OCI-LY7 (cell line): Measurements from ENCODE around the gene TNS3.

Source experiments
- CTCF ChIP-seq: fragments of 200-600 bp; sonication (generic); conservative IDR thresholded peaks from 2 replicates; pipeline ENCODE4 v1.5.1; 2014; ENCODE audit warnings: mild to moderate bottlenecking, antibody characterized with exemption, low read length, moderate library complexity, mixed read lengths
- EZH2phosphoT487 ChIP-seq: fragments of 200-600 bp; sonication (generic); IDR thresholded peaks from 2 replicates; pipeline ENCODE4 v1.6.1; 2018; ENCODE audit warnings: low read depth, borderline replicate concordance, mild to moderate bottlenecking, mixed run types, antibody characterized with exemption, low read length, moderate library complexity, mixed read lengths

GRCh38 chr7:47574482-47575329 is 7.2 kb downstream of the TNS3 start:
- TF ChIP-seq CTCF (no peak), EZH2phosphoT487 (no peak)
